AG20443 (cell line): ENCODE measurements around the gene EVL.
A peak's percentile ranks its signal among the peaks of the same experiment; 100 is the strongest.

Experiments
- DNase-seq: peaks from one replicate; pipeline ENCODE4 v3.0.0; 2012; ENCODE audit warnings: low spot score, mixed read lengths

EVL gene

GRCh38 chr14:100130521-100130920 lies 65.3 kb downstream of the EVL start:
- DNase-seq: no peak

DNA sequence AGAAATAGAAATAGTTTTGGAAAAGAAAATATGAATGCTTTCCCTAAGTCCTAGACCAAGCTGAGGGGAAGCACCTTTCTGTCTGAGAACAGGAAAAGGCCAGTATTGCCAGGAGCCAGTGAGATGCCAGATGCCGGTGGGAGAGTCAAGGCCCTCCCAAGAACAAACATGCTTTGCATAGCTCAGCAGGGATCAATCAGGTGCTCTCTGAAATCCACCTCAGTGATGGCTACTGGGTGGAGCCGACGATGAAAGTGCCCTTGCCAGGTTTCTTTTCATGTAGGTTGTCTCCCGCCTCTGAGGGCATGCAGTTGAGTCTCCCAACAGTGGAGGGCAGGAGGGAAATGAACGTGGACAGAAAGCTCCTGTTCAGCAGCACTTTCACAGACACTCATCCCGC lies 66.0 kb downstream of the EVL start:
- DNase-seq: no peak

DNA sequence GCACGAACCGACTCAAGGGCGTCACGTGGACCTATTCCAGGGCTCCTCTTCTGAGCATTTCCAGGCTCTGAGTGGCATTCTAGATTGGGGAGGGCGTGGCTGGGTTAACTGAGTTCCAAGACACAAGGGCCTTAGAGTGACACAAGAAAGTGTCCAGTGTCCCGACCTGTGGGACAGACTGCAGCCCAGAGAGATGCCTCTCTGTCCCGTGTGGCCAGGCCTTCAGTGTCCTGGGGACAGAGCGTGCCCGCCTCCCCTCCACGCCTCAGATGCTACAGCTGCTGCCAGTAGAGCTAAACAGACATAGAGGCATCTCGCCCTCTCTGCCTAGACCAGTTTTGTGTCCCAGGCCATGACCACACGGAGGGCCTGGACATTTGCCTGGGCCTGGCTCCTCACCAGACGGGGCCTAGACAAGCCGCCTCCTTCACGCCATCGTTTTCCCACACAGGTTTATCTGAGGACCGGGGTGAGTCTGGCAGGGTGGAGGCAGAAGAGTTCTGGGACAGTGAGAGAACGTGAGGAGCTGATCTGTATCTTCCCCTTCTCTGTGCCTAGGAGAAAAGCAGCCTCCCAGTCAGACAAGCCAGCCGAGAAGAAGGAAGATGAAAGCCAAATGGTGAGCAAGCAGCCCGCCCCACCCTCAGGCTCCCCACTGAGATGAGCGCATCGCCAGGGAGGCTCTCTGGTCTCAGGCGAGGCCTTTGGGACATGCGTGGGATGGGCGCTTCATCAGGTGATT lies 67.1 kb downstream of the EVL start:
- DNase-seq: peak; percentile 92

- peak; percentile 54 for DNase-seq
These were observed 67.8 kb downstream of the EVL start for GRCh38 chr14:100132903-100133510.

DNA sequence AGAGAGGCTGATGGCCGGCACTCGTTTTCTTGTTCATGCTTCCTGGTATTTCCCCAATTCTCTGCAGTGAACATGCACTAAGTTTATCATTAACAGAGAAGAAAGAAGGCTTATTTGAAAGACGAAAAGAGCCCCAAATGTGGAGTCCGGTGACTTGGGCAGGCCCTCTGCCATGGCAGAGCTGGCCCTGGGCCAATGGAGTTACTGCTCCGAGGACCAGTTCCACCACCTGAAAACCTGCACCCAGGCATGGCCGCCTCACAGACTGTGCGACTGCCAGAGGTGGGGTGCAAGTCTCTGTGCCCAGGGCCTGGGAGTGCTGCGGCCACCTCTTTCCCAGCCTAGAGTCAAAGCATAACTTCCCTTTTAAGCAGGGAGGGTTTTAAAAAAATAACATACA lies 69.4 kb downstream of the EVL start:
- DNase-seq: no peak

GRCh38 chr14:100135073-100135472 lies 69.9 kb downstream of the EVL start:
- DNase-seq: no peak

DNA sequence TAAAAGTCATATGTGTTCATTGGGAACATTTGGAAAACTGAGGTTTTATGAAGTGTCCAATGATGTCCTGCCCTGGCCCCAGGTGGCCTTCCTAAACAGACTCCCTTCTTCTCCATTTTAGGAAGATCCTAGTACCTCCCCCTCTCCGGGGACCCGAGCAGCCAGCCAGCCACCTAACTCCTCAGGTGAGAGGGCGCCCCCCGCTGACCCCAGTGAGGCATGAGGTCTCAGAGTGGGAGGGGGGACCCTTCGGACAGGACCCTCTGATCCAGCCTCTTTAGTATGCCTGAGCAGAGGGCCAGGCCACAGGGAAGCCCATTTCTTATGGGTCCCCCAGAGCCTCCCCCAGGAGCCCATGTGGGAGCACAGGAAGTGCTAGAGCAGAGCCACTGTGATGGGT lies 70.6 kb downstream of the EVL start:
- no peak for DNase-seq

- no peak for DNase-seq
These were observed 72.0 kb downstream of the EVL start for GRCh38 chr14:100137173-100137572.

DNA sequence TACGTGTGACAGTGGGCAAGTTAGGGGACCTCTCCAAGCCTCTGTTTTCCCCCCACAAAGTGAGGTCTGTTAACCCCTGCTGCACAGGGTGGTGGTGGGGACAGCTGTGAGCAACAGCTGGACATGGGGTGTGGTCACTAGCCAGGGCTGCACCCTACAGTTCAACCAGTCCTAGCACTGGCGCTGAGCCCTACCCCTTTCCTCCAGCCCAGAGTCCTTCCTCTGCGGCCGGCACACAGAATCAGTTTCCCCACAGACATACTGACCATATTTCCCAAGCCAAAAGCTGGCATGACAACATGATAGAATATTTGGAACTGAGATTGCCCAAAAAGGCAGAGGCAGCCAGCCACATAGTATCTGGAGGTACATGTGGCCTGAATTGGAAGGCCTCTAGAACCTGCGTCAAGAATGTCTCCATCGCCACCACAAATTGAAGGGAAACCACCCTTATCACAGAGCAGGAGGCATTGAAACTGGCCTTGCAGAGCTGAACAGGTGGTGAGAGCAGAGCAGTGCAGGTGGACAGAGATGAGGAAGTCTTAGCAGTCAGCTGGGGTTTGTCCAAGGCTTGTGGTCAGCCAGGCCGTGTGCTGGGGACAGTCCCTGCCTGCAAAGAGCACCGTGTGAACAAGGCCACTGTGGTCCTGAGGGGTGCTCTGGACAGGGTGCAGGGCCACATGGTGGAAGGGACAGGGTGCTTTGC lies 73.0 kb downstream of the EVL start:
- DNase-seq: no peak

DNA sequence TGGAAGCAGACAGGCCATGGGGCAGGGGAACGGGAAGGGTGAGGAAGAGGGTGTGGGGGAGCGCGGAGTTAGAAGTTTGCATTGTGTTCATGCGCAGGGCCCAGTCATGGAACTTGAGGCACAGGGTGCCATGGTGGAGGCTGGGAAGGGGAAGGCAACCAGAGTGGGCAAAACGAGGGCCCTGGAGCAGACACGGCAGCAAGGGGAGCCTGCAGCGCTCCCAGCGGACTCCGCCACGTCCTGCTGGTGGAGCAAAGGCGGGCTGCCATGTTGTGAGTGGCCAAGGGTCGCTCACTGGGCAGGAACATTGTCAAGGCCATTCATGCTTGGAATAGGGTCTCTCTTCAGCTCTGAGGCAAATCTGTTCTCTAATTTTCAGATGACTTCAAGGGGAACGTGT lies 73.7 kb downstream of the EVL start:
- DNase-seq: no peak

DNA sequence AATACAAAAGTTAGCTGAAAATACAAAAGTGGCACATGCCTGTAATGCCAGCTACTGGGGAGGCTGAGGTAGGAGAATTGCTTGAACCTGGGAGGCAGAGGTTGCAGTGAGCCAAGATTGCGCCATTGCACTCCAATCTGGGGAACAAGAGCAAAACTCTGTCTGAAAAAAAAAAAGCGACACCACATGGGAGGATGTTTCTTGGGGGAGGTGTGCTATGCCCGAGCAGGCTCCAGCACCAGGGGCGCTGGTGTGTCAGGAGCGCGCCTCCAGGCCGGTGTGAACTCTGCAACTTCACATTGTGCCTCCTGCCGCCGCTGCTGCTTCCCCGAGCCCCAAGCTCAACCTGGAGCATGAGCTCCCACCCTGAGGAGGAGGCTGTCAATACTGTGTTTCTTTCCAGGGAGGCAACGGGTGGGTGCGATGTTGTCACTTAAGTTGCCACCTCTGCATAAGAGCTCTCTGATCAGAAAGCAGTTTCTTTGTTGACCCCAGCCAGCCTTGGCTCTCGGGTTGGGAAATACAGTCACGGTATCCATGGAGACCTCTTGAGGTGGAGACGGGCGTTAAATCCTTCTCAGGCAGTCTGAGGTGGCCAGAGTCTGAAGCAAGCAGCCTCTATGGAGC lies 75.3 kb downstream of the EVL start:
- DNase-seq: no peak

DNA sequence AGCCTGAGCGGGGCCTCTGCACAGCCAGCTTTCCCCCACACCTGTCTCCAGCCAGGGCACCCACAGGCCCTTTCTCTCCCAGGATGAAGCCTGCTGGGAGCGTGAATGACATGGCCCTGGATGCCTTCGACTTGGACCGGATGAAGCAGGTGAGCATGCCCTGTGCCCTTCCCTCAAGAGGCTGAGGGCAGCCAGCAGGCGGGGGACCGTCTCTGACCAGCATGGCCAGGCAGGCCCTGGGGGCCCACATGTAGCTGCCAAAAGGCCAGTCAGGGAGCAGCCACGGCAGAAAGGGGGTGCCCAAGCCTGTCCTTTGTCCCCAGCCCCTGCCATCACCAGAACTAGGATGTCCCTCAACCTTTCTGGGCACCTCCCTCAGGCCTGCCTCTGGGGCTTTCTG lies 75.9 kb downstream of the EVL start:
- DNase-seq: no peak

GRCh38 chr14:100142073-100143040 lies 77.1 kb downstream of the EVL start:
- no peak for DNase-seq

GRCh38 chr14:100143523-100143922 lies 78.3 kb downstream of the EVL start:
- no peak for DNase-seq

GRCh38 chr14:100143934-100144333 lies 78.7 kb downstream of the EVL start:
- DNase-seq: no peak

- no peak for DNase-seq
These were observed 79.4 kb downstream of the EVL start for GRCh38 chr14:100144645-100144995.

DNA sequence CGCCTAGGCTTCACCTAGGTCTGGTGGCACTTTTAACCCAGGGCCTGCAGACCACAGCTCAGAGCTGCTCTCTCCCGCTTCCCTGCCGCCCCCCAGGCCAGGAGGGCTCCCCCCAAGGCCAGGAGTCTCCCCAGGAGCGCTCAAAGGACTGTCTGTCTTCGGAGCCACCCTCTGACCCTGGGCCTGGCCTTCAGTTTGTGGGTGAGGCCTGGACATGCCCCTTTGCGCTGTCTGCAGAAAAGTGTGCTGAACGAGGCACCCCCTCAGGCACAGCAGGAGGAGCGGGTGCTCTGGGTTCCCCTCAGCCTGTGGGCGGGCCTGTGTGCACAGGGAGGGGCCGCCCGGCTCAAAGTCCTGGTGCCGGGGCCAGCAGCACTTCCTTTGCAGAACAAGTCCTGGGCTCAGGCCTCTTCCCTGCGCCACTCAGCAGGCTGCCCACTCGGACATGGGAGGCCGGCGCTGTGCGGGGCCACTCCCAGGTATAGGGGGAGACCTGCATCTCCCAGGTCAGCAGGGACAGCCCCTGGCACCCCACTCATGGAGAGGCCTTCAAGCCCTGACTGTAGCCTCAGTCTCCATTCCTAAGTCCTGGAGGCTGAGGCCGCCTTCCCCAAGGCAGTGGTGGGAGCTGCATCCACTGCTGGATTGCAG lies 79.9 kb downstream of the EVL start:
- no peak for DNase-seq

DNA sequence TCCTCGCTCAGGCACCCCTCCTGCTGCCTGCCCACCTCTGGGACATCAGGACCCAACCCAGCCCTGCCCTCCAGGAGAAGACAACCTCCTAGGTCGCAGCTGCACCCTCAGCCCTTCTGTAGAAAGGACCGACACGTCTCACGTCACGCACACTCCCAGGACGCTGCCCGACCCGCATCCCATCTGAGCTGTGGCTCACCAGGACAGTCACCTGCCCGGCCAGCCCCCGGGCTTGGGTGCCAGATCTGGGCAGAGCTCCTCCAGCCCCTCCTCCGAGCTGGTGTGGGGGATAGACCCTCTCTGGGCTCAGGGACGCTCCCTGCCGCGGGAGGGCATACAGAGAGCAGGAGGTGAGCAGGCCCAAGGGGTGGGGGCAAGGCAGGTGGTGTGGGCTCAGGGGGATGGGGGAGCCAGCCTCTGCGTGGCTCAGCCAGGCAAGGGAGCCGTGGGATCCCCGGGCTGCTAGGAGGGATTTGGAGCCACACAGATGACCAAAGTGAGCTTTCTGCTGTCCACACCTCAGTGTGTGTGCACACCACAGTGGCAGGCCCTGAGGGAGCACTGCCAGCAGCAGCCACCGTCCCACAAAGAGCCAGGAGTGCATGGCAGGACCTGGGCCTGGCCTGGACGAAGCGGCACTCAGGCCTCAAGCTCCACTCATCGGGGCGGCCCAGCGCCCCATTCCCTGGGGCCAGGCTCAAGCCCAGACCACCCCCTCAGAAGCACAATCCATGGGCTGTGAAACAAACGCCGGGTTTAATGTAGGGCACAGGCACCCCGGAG lies 80.7 kb downstream of the EVL start:
- DNase-seq: no peak

DNA sequence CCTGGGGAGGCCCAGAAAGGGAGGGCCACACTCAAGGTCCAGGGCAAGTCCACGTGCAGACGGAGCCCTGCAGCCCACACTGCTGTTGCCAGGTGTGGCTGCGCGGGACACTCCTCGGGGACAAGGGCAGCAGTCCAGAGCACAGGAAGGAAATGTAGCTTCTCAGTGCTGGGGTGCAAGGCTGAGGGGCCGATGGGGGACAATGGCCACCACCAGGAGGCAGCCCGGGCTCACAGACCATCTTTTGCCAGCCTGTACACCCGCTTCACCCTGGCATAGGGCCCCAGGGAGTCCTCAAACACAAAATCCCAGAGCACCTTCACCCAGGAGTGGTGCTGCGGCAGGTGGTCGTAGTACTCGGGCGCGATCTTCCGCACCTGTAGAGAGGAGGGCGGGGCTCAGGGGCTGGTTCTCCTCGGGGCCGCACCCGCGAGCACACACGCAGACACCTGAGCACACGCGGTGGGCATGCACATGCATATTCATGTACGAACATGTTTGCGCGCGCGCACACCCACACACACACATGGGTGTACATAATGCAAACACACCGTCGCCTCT lies 81.4 kb downstream of the EVL start:
- no peak for DNase-seq

DNA sequence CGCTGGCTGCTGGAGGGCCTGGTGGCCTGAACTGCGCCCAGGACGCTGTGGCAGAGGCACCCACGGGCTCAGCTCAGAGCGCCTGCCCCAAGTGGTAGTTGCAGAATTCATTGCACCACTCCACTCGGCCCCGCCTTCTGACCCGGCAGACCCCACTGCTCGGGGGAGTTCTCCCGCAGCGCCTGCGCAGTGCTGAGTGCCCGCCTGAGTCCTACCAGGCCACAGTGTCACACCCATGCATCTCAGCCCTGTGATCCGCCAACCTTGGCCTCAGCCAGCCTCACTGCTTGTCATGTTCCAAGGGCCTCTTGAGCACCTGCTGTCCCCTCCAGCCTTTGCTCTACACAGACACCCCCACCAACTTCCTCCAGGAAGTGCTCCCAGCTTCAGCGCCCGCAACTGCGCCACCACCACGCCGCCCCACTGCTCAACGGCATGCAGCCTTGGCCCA lies 82.0 kb downstream of the EVL start:
- no peak for DNase-seq
